Neural progenitor cell (in vitro differentiated cells): Measurements from ENCODE around the gene APLN. TPM values are rescaled to one million over a fixed set of nuclear protein-coding genes. Genes with fewer than 3 reads are reported as not detected.
A peak's percentile ranks its signal among the peaks of the same experiment; 100 is the strongest.

ENCODE experiments used
- DNase-seq: peaks from one replicate; pipeline ENCODE4 v3.0.0-alpha.2; 2016; ENCODE audit warnings: low spot score
- H2AFZ ChIP-seq: fragments of 200-600 bp; sonication (generic); replicated peaks from 2 replicates; pipeline ENCODE4 v1.6.1; 2016; ENCODE audit warnings: antibody characterized with exemption
- H3F3A ChIP-seq: fragments of 200-600 bp; sonication (generic); 2 replicates; pipeline ENCODE4 v1.6.1; 2016; ENCODE audit warnings: antibody characterized with exemption, low read depth
- H3K27ac ChIP-seq: fragments of 200-600 bp; sonication (generic); 2 replicates; pipeline ENCODE4 v1.5.1; 2016; ENCODE audit warnings: mild to moderate bottlenecking
- H3K27me3 ChIP-seq: fragments of 200-600 bp; sonication (generic); 2 replicates; pipeline ENCODE4 v1.6.1; 2016; ENCODE audit warnings: mild to moderate bottlenecking, moderate library complexity
- H3K36me3 ChIP-seq: fragments of 200-600 bp; sonication (generic); 2 replicates; pipeline ENCODE4 v1.5.1; 2016
- H3K4me1 ChIP-seq: fragments of 200-600 bp; sonication (generic); 2 replicates; pipeline ENCODE4 v1.6.1; 2016; ENCODE audit warnings: mixed run types
- H3K4me2 ChIP-seq: fragments of 200-600 bp; sonication (generic); 2 replicates; pipeline ENCODE4 v1.6.1; 2016
- H3K4me3 ChIP-seq: fragments of 200-600 bp; sonication (generic); 2 replicates; pipeline ENCODE4 v1.5.1; 2016
- H3K79me2 ChIP-seq: fragments of 200-600 bp; sonication (generic); 2 replicates; pipeline ENCODE4 v1.6.1; 2016; ENCODE audit warnings: low read depth
- H3K9ac ChIP-seq: fragments of 200-600 bp; sonication (generic); 2 replicates; pipeline ENCODE4 v1.6.1; 2016
- H3K9me3 ChIP-seq: fragments of 200-600 bp; sonication (generic); 2 replicates; pipeline ENCODE4 v1.5.1; 2016; ENCODE audit warnings: low read depth
- H4K20me1 ChIP-seq: fragments of 200-600 bp; sonication (generic); 2 replicates; pipeline ENCODE4 v1.6.1; 2016; ENCODE audit warnings: low read depth
- H3K27ac Mint-ChIP-seq: 3 replicates; pipeline ENCODE4 v1.8.0; 2021; ENCODE audit warnings: mixed read lengths
- H3K27me3 Mint-ChIP-seq: 2 replicates; pipeline ENCODE4 v1.8.0; 2022; ENCODE audit warnings: low read depth, mild to moderate bottlenecking, inconsistent platforms, moderate library complexity, mixed read lengths; ENCODE audit not compliant: insufficient read depth
- H3K36me3 Mint-ChIP-seq: 3 replicates; pipeline ENCODE4 v1.8.0; 2021; ENCODE audit warnings: mixed read lengths
- H3K4me1 Mint-ChIP-seq: 3 replicates; pipeline ENCODE4 v1.8.0; 2021; ENCODE audit warnings: mixed read lengths
- H3K4me3 Mint-ChIP-seq: 3 replicates; pipeline ENCODE4 v1.8.0; 2021; ENCODE audit warnings: mild to moderate bottlenecking, moderate library complexity, mixed read lengths
- H3K9me3 Mint-ChIP-seq: 3 replicates; pipeline ENCODE4 v1.8.0; 2020; ENCODE audit warnings: mixed read lengths
- EZH2 ChIP-seq: fragments of 200-600 bp; sonication (generic); IDR thresholded peaks from 2 replicates; pipeline ENCODE4 v1.6.1; 2017; ENCODE audit warnings: antibody characterized with exemption, mild to moderate bottlenecking, moderate library complexity
- EZH2phosphoT487 ChIP-seq: fragments of 200-600 bp; sonication (generic); IDR thresholded peaks from 2 replicates; pipeline ENCODE4 v1.6.1; 2017; ENCODE audit warnings: antibody characterized with exemption
- total RNA-seq: library from RNA; depleted of rRNA; stranded (reverse); fragments of >200 nt; gene quantifications from 2 replicates; pipeline ENCODE4 v1.2.3, GENCODE V29; 2015; ENCODE audit warnings: low replicate concordance
- TF ChIP-seq, protein P1 (sequence below): fragments of 200-600 bp; sonication (generic); IDR thresholded peaks from 2 replicates; pipeline ENCODE4 v1.5.1; 2017; ENCODE audit warnings: antibody characterized with exemption, mild to moderate bottlenecking

Gene APLN
- total RNA-seq, 1 donor from 2014 or later, result 0.22 TPM

DNA sequence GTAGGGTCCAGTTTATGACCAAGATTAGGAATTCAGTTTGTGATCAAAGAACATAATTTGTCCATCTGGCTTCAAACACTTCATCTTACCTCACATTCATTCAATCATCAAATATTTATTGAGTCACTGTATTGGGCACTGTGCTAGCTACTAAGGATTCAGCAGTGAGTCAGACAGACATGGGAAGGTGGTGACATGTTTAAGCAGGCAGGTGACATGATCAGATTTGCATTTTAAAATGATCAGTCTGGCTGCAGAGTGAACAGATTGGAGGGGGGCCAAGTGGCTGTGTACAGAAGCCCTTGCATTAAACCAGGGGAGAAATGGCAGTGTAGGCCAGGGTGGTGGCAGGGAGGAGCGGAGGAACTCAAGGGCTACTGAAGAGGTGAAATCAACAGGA, 25.1 kb upstream of the APLN start:
- Mint-ChIP-seq H3K4me1 (no peaks in the 10 kb centered on the region), H3K27me3 (peaks cover 4% of the 10 kb centered on the region), H3K4me3 (no peak overlapping the region), H3K9me3 (no peaks in the 10 kb centered on the region), H3K27ac (no peak overlapping the region), H3K36me3 (no peaks in the 10 kb centered on the region)
- Histone ChIP-seq H3K36me3 (no peaks in the 10 kb centered on the region), H2AFZ (no peak overlapping the region), H3K9me3 (no peaks in the 10 kb centered on the region), H3K9ac (no peak overlapping the region), H3F3A (no peaks in the 10 kb centered on the region), H3K79me2 (no peaks in the 10 kb centered on the region), H3K27me3 (no peaks in the 10 kb centered on the region), H3K4me2 (no peak overlapping the region), H3K27ac (no peak overlapping the region), H3K4me1 (no peaks in the 10 kb centered on the region), H4K20me1 (no peaks in the 10 kb centered on the region), H3K4me3 (no peak overlapping the region)
- DNase-seq, result no peak
- TF ChIP-seq EZH2 (no peak), EZH2phosphoT487 (no peak)
- TF ChIP-seq, protein P1, sequence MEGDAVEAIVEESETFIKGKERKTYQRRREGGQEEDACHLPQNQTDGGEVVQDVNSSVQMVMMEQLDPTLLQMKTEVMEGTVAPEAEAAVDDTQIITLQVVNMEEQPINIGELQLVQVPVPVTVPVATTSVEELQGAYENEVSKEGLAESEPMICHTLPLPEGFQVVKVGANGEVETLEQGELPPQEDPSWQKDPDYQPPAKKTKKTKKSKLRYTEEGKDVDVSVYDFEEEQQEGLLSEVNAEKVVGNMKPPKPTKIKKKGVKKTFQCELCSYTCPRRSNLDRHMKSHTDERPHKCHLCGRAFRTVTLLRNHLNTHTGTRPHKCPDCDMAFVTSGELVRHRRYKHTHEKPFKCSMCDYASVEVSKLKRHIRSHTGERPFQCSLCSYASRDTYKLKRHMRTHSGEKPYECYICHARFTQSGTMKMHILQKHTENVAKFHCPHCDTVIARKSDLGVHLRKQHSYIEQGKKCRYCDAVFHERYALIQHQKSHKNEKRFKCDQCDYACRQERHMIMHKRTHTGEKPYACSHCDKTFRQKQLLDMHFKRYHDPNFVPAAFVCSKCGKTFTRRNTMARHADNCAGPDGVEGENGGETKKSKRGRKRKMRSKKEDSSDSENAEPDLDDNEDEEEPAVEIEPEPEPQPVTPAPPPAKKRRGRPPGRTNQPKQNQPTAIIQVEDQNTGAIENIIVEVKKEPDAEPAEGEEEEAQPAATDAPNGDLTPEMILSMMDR, result no peak

DNA sequence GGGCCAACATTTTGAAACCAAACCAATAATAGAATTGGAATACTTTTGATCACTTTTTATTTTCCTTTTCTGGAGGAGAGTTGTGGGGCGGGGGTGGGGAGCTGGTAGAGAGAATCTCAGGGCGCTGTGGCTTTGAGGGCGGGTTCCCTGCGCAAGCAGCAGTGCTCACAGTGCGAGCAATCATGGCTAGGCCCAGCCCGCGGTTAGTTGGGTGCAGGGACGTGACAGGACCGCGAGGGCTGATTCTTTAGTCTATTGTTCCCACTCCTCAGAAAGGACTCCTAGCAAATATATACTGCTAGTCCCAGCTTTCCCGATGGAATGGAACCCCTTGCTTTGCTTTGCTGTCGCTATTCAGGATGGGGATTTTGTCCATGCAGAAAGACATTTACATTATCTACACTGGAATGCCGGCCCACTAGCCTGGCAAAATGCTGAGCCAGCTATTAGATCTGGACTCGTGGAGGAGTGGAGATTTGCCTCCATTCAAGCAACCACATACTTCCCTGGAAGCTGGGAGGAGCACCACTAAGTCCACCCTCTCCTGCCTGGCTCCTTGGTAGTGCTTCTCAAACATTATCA, 23.9 kb upstream of the APLN start:
- peak overlapping the region; percentile 31 for H3K4me2 ChIP-seq
- no peak overlapping the region for H2AFZ ChIP-seq
- no peaks in the 10 kb centered on the region for H3K4me1 ChIP-seq
- no peaks in the 10 kb centered on the region for H4K20me1 ChIP-seq
- DNase-seq, result no peak
- H3K79me2 ChIP-seq, result no peaks in the 10 kb centered on the region
- H3K4me3 Mint-ChIP-seq, result no peak overlapping the region
- H3K27me3 Mint-ChIP-seq, result peaks cover 3% of the 10 kb centered on the region
- H3K27ac Mint-ChIP-seq, result no peak overlapping the region
- H3K9me3 Mint-ChIP-seq, result no peaks in the 10 kb centered on the region
- H3K36me3 ChIP-seq, result no peaks in the 10 kb centered on the region
- H3K4me1 Mint-ChIP-seq, result no peaks in the 10 kb centered on the region
- H3K9ac ChIP-seq, result no peak overlapping the region
- H3K27me3 ChIP-seq, result no peaks in the 10 kb centered on the region
- TF ChIP-seq EZH2 (no peak), EZH2phosphoT487 (no peak)
- TF ChIP-seq, protein P1, result no peak
- H3K36me3 Mint-ChIP-seq, result no peaks in the 10 kb centered on the region
- no peaks in the 10 kb centered on the region for H3F3A ChIP-seq
- no peak overlapping the region for H3K27ac ChIP-seq
- H3K9me3 ChIP-seq, result no peaks in the 10 kb centered on the region
- no peak overlapping the region for H3K4me3 ChIP-seq

DNA sequence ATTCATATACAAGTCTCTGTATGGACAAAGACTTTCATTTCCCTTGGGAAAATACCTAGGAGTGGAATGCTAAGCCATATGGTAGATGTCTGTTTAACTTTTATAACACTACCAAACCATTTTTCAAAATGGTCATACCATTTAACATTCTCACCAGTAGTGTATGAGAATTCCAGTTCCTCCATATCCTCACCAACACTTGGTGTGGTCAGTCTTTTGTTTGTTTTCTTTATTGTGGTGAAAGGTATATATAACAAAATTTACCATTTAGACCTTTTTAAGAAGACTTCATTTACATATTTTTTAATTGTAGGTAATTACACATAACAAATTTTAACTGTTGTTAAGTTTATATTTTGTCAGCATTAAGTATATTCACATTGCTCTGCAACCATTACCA, 12.7 kb upstream of the APLN start:
- Histone ChIP-seq H3F3A (no peaks in the 10 kb centered on the region), H4K20me1 (no peaks in the 10 kb centered on the region)

More for the DNA sequence above, 12.7 kb upstream of the APLN start:
- Histone ChIP-seq H3K36me3 (no peaks in the 10 kb centered on the region), H3K4me1 (no peaks in the 10 kb centered on the region), H3K4me3 (no peak overlapping the region), H2AFZ (no peak overlapping the region), H3K4me2 (no peak overlapping the region), H3K9me3 (peaks cover 15% of the 10 kb centered on the region), H3K27ac (no peak overlapping the region), H3K9ac (no peak overlapping the region), H3K27me3 (no peaks in the 10 kb centered on the region), H3K79me2 (no peaks in the 10 kb centered on the region)
- no peak overlapping the region for H3K4me3 Mint-ChIP-seq
- H3K36me3 Mint-ChIP-seq, result no peaks in the 10 kb centered on the region
- no peak for DNase-seq
- H3K9me3 Mint-ChIP-seq, result peaks cover 6% of the 10 kb centered on the region
- no peaks in the 10 kb centered on the region for H3K27me3 Mint-ChIP-seq
- H3K27ac Mint-ChIP-seq, result no peak overlapping the region
- H3K4me1 Mint-ChIP-seq, result peaks cover 13% of the 10 kb centered on the region
- no peak for TF ChIP-seq EZH2
- TF ChIP-seq EZH2phosphoT487, result no peak
- TF ChIP-seq, protein P1, result no peak
